Activated naive CD4-positive, alpha-beta T cell treated with anti-CD3 and anti-CD28 coated beads, Interleukin-2, amount 50 U/mL, for 16 hours (primary cell): ENCODE measurements around the gene SELE.
A peak's percentile ranks its signal among the peaks of the same experiment; 100 is the strongest.
"Not testable (repeated sequence)": the region's sequence is repeated elsewhere in the genome, so short reads cannot be mapped to it uniquely, and the experiment has no call there.

Experiments
- DNase-seq: peaks from one replicate; pipeline ENCODE4 v3.0.0-alpha.2; 2020

Gene SELE

GRCh38 chr1:169723763-169724162 lies 10.1 kb downstream of the SELE start:
- no peak for DNase-seq

DNA sequence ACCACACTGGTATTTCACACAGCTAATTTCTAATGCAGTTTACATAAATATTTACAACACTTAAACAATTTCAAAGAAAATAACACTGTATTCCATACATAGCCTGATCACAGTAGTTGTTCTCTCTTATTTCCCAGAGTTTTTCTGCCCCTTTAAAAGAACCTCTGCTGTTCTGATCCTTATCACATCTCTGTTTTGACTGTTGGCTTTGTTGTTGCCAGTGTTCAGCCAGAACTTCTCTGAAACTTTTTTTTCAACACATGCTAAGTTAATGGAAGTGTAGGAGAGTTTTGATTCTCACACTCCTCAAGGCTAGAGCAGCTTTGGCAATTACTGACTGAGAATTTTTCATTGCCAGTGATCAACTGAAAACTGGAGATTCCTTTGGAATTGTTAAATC lies 11.1 kb downstream of the SELE start:
- DNase-seq: no peak

GRCh38 chr1:169715100-169715499 lies 18.8 kb downstream of the SELE start:
- not testable (repeated sequence) for DNase-seq

DNA sequence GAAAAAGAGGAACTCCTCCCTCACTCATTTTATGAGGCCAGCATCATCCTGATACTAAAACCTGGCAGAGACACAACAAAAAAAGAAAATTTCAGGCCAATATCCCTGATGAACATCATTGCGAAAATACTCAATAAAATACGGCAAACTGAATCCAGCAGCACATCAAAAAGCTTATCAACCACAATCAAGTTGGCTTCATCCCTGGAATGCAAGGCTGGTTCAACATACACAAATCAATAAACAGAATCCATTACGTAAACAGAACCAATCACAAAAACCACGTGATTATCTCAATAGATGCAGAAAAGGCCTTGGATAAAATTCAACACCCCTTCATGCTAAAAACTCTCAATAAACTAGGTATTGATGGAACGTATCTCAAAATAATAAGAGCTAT lies 20.8 kb downstream of the SELE start:
- not testable (repeated sequence) for DNase-seq

DNA sequence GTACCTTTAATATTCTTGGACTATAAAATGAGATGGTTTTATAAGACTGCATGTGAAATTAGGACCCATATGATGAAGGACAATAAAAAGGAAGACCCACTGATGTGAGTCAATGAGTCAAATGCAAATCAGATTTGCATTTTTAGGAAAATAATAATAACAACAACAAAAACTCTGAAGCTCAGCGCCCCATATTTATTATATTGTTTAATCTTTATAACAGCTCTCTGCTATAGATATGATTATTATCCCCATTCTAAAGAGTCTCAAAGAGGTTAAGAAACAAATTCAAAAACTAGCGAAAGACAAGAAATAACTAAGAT lies 21.6 kb downstream of the SELE start:
- DNase-seq: no peak

GRCh38 chr1:169711469-169712308 lies 22.2 kb downstream of the SELE start, which contains the start of gene SELL:
SELL (minus strand) TSS chr1:169711620; CDS start chr1:169711498, 122 bp downstream.
- DNase-seq: peak; percentile 73

DNA sequence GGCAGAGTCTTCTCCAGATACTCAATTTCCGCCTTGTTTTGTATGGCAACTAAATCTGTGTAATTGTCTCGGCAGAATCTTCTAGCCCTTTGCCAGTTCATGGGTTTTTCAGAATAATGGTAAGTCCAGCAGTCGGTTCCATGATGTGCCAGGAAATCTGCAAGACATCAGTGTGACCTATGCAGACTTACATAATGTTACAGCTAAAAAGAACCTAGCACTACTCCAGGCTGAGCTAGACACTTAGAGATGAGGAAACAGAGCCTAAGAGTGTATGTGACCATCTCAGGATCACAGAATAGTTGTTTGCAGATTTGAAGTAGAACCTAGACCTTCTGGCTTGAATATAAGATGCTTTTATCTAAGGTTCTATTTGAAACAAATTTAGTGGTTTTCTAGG lies 25.2 kb downstream of the SELE start:
- no peak for DNase-seq

DNA sequence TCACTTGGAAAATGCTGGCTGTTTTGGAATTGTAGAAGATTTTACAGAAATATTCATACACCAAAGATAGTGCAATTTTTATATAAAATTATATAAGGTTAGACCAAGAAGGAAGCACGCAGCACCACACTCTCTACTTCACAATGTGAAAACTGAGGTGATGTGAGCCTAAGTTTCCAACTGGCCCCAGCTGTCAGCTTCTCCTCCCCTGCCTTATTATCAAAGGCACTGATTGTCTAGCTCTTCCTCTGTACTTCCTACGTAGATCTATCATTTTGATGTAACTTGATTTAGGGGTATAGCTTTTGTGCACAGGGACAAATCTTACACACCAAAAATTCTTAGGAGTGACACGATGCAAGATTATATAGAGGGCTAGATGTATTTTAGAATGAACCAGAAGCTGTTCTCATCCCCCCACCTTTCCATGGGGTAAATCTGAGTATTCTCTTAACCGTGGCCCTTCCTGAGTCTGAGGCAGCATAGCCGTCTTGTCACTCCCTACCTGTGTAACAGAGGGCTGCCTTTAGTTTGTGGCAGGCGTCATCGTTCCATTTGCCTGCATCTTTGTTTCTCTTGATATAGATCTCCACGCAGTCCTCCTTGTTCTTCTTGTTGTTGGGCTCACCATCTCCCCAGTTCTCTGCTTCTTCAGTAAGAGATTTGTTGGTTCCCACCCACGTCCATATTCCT lies 25.8 kb downstream of the SELE start:
- DNase-seq: no peak

GRCh38 chr1:169704797-169705196 lies 29.1 kb downstream of the SELE start:
- no peak for DNase-seq

- DNase-seq: no peak
These were observed 32.4 kb downstream of the SELE start for GRCh38 chr1:169701261-169702005.

- DNase-seq: no peak
These were observed 34.2 kb downstream of the SELE start for GRCh38 chr1:169699707-169700106.

- DNase-seq: no peak
These were observed 34.9 kb downstream of the SELE start for GRCh38 chr1:169698976-169699375.

DNA sequence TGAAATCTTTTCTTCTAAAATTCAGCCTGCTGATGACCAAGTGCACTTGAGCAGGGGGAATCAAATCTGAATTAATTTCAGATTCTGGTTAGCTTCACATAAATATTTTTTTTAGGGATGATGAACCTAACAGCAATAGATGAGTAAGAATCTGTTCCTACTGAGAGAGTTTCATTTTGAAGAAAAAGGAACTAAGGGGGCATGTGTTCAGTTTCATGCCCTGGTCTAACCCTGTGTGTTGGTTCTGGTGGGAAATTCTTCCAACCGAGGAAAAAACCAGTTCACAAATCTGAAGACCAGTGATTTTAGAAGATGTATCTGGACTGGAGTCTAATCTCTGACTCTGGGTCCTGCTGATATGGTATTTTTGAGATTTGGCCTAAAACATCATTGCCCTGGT lies 36.1 kb downstream of the SELE start:
- DNase-seq: no peak

- no peak for DNase-seq
These were observed 37.4 kb downstream of the SELE start for GRCh38 chr1:169696273-169697100.

DNA sequence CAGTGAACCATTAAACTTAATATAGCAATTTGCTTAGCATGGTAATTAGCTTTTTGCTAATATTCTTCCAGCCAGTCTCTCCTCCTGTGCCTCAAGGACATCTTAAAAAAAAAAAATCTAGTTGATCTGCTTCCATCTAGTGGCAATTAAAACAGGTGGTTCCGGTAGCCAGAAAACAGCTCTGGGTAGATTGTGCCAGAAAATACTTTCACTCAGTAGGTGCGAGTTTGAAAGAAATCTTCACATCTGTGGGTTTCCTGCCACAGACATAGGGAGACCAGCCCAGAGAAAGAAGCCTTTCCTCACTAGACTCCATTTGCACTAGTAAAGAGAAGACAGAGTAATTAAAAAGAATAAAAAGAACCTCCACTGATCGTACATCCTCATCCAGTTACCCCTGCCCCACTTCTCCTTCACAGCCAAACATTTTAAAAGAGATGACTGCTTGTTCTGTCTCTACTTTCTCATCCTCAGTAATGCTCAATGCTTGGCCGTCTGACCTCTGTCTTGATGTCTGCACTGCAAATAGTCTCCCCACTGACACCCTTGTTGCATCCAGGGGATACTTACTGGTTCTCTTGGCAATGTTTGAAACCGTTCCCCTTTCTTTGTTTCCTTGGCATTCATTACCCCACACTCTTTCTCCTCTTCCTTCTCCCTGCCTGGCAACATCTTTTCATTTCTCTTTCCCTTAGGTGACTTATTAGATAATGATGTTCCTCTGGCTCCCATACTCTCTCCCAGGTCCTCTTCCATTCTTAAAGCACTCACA lies 39.4 kb downstream of the SELE start:
- DNase-seq: no peak

DNA sequence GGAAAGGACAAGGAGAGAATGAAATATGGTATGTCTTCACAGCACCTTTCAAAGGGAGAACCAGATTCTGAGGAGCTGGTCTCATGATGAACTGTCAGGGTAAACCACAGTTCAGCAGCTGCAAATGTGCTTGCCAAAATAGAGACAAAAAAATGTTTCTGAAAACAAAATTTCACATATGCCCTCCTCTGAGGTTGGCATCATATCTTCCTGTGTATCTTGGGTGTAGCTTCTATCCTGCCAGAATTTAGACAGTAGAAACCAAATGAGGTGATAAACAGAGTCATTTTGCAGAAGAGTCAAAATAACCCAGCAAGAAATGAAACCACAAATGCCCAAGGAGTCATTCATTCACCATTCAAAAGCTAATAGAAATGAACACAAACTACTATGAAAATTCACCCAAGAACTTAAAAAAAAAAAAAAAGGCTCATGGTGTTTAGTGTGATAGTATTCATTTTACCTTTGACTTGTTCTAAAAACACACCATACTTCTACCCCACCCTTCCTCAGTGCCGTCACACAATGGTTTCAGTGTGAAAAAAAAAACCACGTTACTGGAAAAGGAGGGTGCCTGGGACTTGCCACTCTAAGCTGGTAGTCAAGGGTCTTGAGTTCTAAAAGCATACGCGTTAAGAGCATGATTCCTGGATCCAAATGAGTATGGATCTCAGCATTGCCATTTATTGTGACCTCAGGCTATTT lies 41.0 kb downstream of the SELE start:
- DNase-seq: no peak

DNA sequence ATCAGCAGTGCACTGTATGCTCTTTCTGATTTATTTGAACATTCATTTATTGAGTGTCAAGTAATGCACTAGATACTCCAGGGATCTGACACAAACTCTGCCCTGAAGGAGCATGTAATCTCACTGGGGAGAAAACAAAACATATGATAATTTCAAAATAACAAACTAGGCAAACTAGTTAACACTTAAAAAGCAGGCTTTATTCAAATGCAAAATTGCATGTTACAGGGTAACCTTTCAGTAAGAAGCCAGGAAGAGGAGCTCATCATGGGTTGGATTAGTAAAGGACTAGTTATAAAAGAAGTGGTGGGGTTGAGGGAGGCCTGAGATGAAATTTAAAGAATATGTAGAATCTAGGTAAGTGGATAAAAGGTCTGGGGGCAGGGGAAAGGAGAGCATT lies 43.4 kb downstream of the SELE start:
- DNase-seq: no peak

DNA sequence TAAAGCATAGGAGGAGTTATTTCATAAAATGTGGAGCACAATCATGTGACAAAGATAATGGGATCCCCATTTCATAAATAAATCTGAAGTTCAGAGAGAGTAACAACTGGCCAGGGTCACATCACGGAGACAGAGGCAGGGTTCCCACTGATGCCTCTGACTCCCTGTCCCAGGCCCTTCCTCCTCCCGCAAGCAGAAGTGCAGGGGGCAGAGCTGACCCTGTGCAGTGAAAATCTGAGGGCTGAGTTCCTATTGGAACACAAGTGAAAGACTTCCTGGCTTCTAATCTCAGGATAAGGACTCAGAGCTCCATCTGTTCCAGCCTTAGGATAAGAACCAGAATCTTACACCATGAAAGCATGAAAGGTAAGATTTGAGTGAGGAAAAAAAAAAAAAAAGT lies 44.5 kb downstream of the SELE start:
- no peak for DNase-seq

- DNase-seq: not testable (repeated sequence)
These were observed 45.5 kb downstream of the SELE start for GRCh38 chr1:169688377-169688776.

GRCh38 chr1:169683661-169684060 lies 50.2 kb downstream of the SELE start:
- no peak for DNase-seq

- DNase-seq: not testable (repeated sequence)
These were observed 50.7 kb downstream of the SELE start for GRCh38 chr1:169683168-169683567.
